Activated T-cell treated with anti-CD3 and anti-CD28 coated beads, Interleukin-2, amount 50 U/mL, for 24 hours (primary cell): ENCODE measurements around the gene TBC1D22A.

ENCODE experiments used
- DNase-seq: peaks from one replicate; pipeline ENCODE4 v3.0.0-alpha.2; 2020
- H3K27ac Mint-ChIP-seq: 2 replicates; pipeline ENCODE4 v1.8.0; 2020; ENCODE audit warnings: mild to moderate bottlenecking, mixed read lengths
- H3K27me3 Mint-ChIP-seq: 2 replicates; pipeline ENCODE4 v1.8.0; 2020; ENCODE audit warnings: mixed read lengths
- H3K36me3 Mint-ChIP-seq: 2 replicates; pipeline ENCODE4 v1.8.0; 2020; ENCODE audit warnings: low read depth, mixed read lengths
- H3K4me1 Mint-ChIP-seq: 2 replicates; pipeline ENCODE4 v1.8.0; 2020; ENCODE audit warnings: low read depth, mixed read lengths
- H3K4me3 Mint-ChIP-seq: 2 replicates; pipeline ENCODE4 v1.8.0; 2020; ENCODE audit warnings: mild to moderate bottlenecking, moderate library complexity, mixed read lengths
- H3K9me3 Mint-ChIP-seq: 2 replicates; pipeline ENCODE4 v1.8.0; 2020; ENCODE audit warnings: mixed read lengths

Gene TBC1D22A

GRCh38 chr22:46942799-46943785 is 180.6 kb downstream of the TBC1D22A start:
- Mint-ChIP-seq H3K9me3 (no peaks in the 10 kb centered on the region), H3K36me3 (peaks cover 36% of the 10 kb centered on the region), H3K4me1 (peaks cover 9% of the 10 kb centered on the region), H3K27me3 (no peaks in the 10 kb centered on the region), H3K4me3 (no peak overlapping the region), H3K27ac (no peak overlapping the region)
- DNase-seq: no peak

GRCh38 chr22:46945481-46945880 is 183.0 kb downstream of the TBC1D22A start:
- H3K27me3 Mint-ChIP-seq: no peaks in the 10 kb centered on the region
- no peak for DNase-seq

GRCh38 chr22:46946383-46946962 is 184.0 kb downstream of the TBC1D22A start:
- H3K27me3 Mint-ChIP-seq: no peaks in the 10 kb centered on the region
- peaks cover 10% of the 10 kb centered on the region for H3K4me1 Mint-ChIP-seq
- H3K36me3 Mint-ChIP-seq: peaks cover 48% of the 10 kb centered on the region
- H3K27ac Mint-ChIP-seq: no peak overlapping the region
- H3K4me3 Mint-ChIP-seq: no peak overlapping the region
- DNase-seq: no peak
- no peaks in the 10 kb centered on the region for H3K9me3 Mint-ChIP-seq

More at GRCh38 chr22:46945481-46945880, 183.0 kb downstream of the TBC1D22A start:
- Mint-ChIP-seq H3K27ac (peak overlapping the region; percentile 7), H3K36me3 (peaks cover 46% of the 10 kb centered on the region), H3K4me3 (no peak overlapping the region), H3K9me3 (no peaks in the 10 kb centered on the region), H3K4me1 (peaks cover 10% of the 10 kb centered on the region)

GRCh38 chr22:46947516-46948257 is 185.2 kb downstream of the TBC1D22A start:
- peaks cover 50% of the 10 kb centered on the region for H3K36me3 Mint-ChIP-seq
- no peak overlapping the region for H3K4me3 Mint-ChIP-seq
- H3K27me3 Mint-ChIP-seq: no peaks in the 10 kb centered on the region
- H3K9me3 Mint-ChIP-seq: no peaks in the 10 kb centered on the region
- H3K4me1 Mint-ChIP-seq: peaks cover 13% of the 10 kb centered on the region
- DNase-seq: no peak
- no peak overlapping the region for H3K27ac Mint-ChIP-seq

- Mint-ChIP-seq H3K36me3 (peaks cover 46% of the 10 kb centered on the region), H3K9me3 (no peaks in the 10 kb centered on the region), H3K27me3 (no peaks in the 10 kb centered on the region), H3K4me3 (no peak overlapping the region), H3K4me1 (peaks cover 14% of the 10 kb centered on the region), H3K27ac (no peak overlapping the region)
- no peak for DNase-seq
Observed at GRCh38 chr22:46948411-46949144, 186.1 kb downstream of the TBC1D22A start.

- H3K36me3 Mint-ChIP-seq: peaks cover 49% of the 10 kb centered on the region
Observed at GRCh38 chr22:46951350-46951749, 188.9 kb downstream of the TBC1D22A start.

GRCh38 chr22:46951973-46952372 is 189.5 kb downstream of the TBC1D22A start:
- H3K27ac Mint-ChIP-seq: no peak overlapping the region
- DNase-seq: no peak
- no peak overlapping the region for H3K4me3 Mint-ChIP-seq
- peaks cover 54% of the 10 kb centered on the region for H3K36me3 Mint-ChIP-seq
- H3K27me3 Mint-ChIP-seq: no peaks in the 10 kb centered on the region
- no peaks in the 10 kb centered on the region for H3K9me3 Mint-ChIP-seq
- H3K4me1 Mint-ChIP-seq: peaks cover 12% of the 10 kb centered on the region

More at GRCh38 chr22:46951350-46951749, 188.9 kb downstream of the TBC1D22A start:
- H3K4me1 Mint-ChIP-seq: peaks cover 12% of the 10 kb centered on the region
- H3K9me3 Mint-ChIP-seq: no peaks in the 10 kb centered on the region
- DNase-seq: no peak
- H3K27me3 Mint-ChIP-seq: no peaks in the 10 kb centered on the region
- H3K27ac Mint-ChIP-seq: no peak overlapping the region
- no peak overlapping the region for H3K4me3 Mint-ChIP-seq

GRCh38 chr22:46953968-46954765 is 191.7 kb downstream of the TBC1D22A start:
- Mint-ChIP-seq H3K27ac (no peak overlapping the region), H3K9me3 (no peaks in the 10 kb centered on the region), H3K4me3 (no peak overlapping the region), H3K36me3 (peaks cover 44% of the 10 kb centered on the region), H3K4me1 (peaks cover 11% of the 10 kb centered on the region), H3K27me3 (no peaks in the 10 kb centered on the region)
- DNase-seq: no peak

- H3K4me1 Mint-ChIP-seq: peaks cover 8% of the 10 kb centered on the region
- H3K9me3 Mint-ChIP-seq: no peaks in the 10 kb centered on the region
- H3K36me3 Mint-ChIP-seq: peaks cover 39% of the 10 kb centered on the region
- H3K4me3 Mint-ChIP-seq: no peak overlapping the region
- DNase-seq: no peak
- no peaks in the 10 kb centered on the region for H3K27me3 Mint-ChIP-seq
- no peak overlapping the region for H3K27ac Mint-ChIP-seq
Observed at GRCh38 chr22:46954781-46955180, 192.3 kb downstream of the TBC1D22A start.

GRCh38 chr22:46956498-46957215 is 194.2 kb downstream of the TBC1D22A start:
- Mint-ChIP-seq H3K27me3 (no peaks in the 10 kb centered on the region), H3K36me3 (peaks cover 36% of the 10 kb centered on the region), H3K4me3 (no peak overlapping the region), H3K27ac (no peak overlapping the region), H3K9me3 (no peaks in the 10 kb centered on the region), H3K4me1 (peaks cover 13% of the 10 kb centered on the region)
- DNase-seq: peak; percentile 11

- Mint-ChIP-seq H3K27me3 (no peaks in the 10 kb centered on the region), H3K27ac (no peak overlapping the region), H3K9me3 (no peaks in the 10 kb centered on the region), H3K36me3 (peaks cover 38% of the 10 kb centered on the region), H3K4me1 (peaks cover 16% of the 10 kb centered on the region), H3K4me3 (no peak overlapping the region)
- DNase-seq: peak; percentile 19
Observed at GRCh38 chr22:46957521-46957920, 195.1 kb downstream of the TBC1D22A start.

- Mint-ChIP-seq H3K4me3 (no peak overlapping the region), H3K27me3 (no peaks in the 10 kb centered on the region), H3K9me3 (no peaks in the 10 kb centered on the region), H3K4me1 (peaks cover 14% of the 10 kb centered on the region), H3K36me3 (peaks cover 35% of the 10 kb centered on the region), H3K27ac (no peak overlapping the region)
- peak; percentile 20 for DNase-seq
Observed at GRCh38 chr22:46958191-46958590, 195.7 kb downstream of the TBC1D22A start.

- DNase-seq: no peak
- no peaks in the 10 kb centered on the region for H3K27me3 Mint-ChIP-seq
- H3K4me1 Mint-ChIP-seq: peaks cover 14% of the 10 kb centered on the region
- no peak overlapping the region for H3K27ac Mint-ChIP-seq
- no peak overlapping the region for H3K4me3 Mint-ChIP-seq
- H3K9me3 Mint-ChIP-seq: no peaks in the 10 kb centered on the region
- H3K36me3 Mint-ChIP-seq: peaks cover 32% of the 10 kb centered on the region
Observed at GRCh38 chr22:46958658-46959057, 196.2 kb downstream of the TBC1D22A start.
